AG04450 (cell line): ENCODE results near the gene ATXN7L2. TPM values are rescaled to one million over a fixed set of nuclear protein-coding genes. Genes with fewer than 3 reads are reported as not detected.

Experiments
- CTCF ChIA-PET: fragments of 300-600, 350-600 bp; formaldehyde crosslinking; extraction: SDS; loops from one replicate; lab custom pipeline; 2022; ENCODE audit warnings: antibody characterized with exemption, inconsistent platforms; lab: Charles Lee
- POLR2A ChIA-PET: fragments of 350-600 bp; formaldehyde crosslinking; extraction: SDS; loops from one replicate; lab custom pipeline; 2021; ENCODE audit warnings: antibody characterized with exemption, inconsistent platforms; lab: Yijun Ruan, JAX
- DNase-seq: peaks from one replicate; pipeline ENCODE4 v3.0.0-alpha.2; 2011; ENCODE audit warnings: low read depth, low spot score
- H3K27ac ChIP-seq: one replicate; pipeline ENCODE4 v1.5.1; 2012; ENCODE audit warnings: low read depth, low read length, control low read depth
- H3K27me3 ChIP-seq: one replicate; pipeline ENCODE4 v1.6.0; 2012; ENCODE audit warnings: low read length; ENCODE audit not compliant: control insufficient read depth, insufficient read depth
- H3K4me3 ChIP-seq: 2 replicates; pipeline ENCODE4 v1.5.1; 2011; ENCODE audit warnings: mild to moderate bottlenecking, low read depth, low read length, control low read depth
- H3K9me3 ChIP-seq: 2 replicates; pipeline ENCODE4 v1.5.1; 2012; ENCODE audit warnings: low read length; ENCODE audit not compliant: control insufficient read depth, insufficient read depth
- CTCF ChIP-seq: IDR thresholded peaks from 2 replicates; pipeline ENCODE4 v1.5.1; 2011; ENCODE audit warnings: low read depth, low read length, control low read depth, inconsistent platforms
- polyA plus RNA-seq: library from polyadenylated mRNA; depleted of rRNA; stranded (reverse); fragments of >200 nt; gene quantifications from 2 replicates; pipeline ENCODE4 v1.2.3, GENCODE V29; 2011

ATXN7L2 gene
- polyA plus RNA-seq, 1 experiment = 1.5 TPM

DNA sequence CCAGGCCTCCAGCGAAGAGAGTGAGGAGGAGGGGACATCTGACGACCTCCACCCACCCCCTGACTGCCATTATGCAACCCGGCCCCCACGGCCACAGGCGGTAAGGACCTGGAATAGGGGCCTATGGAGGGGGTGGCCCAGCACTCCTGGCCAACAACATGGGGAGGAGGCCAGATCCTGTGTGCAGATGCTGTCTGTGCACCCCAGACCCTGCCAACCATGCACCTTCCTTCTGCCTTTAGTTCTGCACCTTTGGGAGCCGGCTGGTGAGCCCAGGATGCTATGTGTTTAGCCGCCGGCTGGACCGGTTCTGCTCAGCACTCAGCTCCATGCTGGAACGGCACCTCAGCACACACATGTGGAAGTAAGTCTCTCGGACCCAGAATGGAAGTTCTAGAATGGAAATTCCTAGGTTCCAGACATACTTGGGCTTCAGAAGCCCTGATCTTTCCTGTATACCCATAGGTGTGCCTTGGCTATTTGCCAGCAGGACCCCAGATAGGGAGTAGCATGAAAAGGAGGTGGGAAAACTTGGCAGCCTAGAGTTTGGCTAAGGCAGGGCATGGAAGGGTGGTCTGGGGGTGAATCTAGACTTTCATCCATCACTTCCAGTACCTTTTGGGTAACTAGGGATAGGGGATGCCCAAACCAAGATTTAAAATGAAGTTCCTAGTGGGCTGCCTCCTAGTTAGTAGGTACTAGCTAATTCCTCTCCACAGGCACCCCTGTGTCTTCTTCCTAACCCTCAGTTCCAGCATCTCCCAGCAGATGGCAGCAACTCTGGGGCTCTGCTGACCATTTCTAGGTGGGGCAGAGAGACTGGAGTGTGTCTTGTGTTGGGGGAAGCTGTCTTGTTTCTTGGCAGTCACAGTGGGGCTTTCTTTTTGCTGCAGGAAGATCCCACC lies 6.6 kb downstream of the ATXN7L2 start:
- Histone ChIP-seq H3K27me3 (no peaks in the 10 kb centered on the region), H3K27ac (no peak overlapping the region), H3K4me3 (no peak overlapping the region), H3K9me3 (no peaks in the 10 kb centered on the region; the same call in 1 of the 2 replicates)
- DNase-seq = no peak
- POLR2A ChIA-PET = interaction anchor here (1.1 to 1.4 kb wide), 2 partner anchors 39 to 43 kb away, joined by 4 to 9 read pairs; no protein-coding TSS in a partner anchor
- peak; percentile 93 for TF ChIP-seq CTCF
- CTCF ChIA-PET = interaction anchor here (0.5 to 37.0 kb wide), 31 partner anchors 8 to 745 kb away, joined by 3 to 1351 read pairs (median 5); partner anchors contain the start of genes AMIGO1, GPR61 and PSMA5

DNA sequence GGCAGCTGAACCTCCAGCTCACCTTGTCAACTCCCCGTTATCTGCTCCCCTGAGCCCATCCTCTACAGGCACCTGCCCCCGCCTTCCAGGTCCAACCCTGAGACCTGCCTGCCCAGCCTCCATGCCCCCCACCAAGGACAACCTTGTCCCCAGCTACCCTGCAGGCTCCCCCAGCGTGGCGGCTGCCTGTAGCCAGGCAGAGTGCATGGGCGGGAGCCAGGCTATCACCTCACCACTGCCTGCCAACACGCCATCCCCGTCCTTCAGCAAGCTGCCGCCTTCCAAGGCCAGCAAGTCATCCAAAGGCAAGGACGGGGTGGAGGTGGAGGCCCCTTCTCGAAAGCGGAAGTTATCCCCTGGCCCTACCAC lies 7.2 kb downstream of the ATXN7L2 start:
- Histone ChIP-seq H3K4me3 (no peak overlapping the region), H3K27ac (no peak overlapping the region), H3K9me3 (no peaks in the 10 kb centered on the region; the same call in 1 of the 2 replicates), H3K27me3 (no peaks in the 10 kb centered on the region)
- CTCF ChIA-PET = interaction anchor here (0.7 to 37.0 kb wide), 24 partner anchors 8 to 290 kb away, joined by 3 to 1351 read pairs (median 6); partner anchors contain the start of genes AMIGO1, GPR61 and PSMA5
- POLR2A ChIA-PET = interaction anchor here (1.1 to 1.4 kb wide), 2 partner anchors 39 to 42 kb away, joined by 4 to 9 read pairs; no protein-coding TSS in a partner anchor
- DNase-seq = no peak
- TF ChIP-seq CTCF = no peak

DNA sequence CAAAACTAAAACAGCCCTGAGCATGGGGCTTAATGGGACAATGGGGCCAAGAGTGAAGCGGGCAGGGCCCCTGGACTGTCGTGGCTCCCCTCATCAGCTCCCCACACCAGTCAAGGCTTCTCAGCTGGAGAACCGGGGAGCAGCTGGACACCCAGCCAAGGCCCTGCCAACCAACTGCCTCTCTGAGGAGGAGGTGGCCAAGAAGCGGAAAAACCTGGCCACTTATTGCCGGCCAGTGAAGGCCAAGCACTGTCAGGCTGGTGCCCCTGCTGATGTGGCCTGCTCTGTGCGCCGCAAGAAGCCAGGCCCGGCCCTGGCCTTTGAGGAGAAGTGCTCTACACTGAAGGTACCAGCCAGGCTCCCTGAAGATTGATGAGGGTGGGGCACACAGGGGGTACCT lies 7.7 kb downstream of the ATXN7L2 start:
- POLR2A ChIA-PET = interaction anchor here (1.1 kb wide), 1 partner anchor 42 kb away, joined by 9 read pairs; no protein-coding TSS in a partner anchor
- H3K4me3 ChIP-seq = no peak overlapping the region
- H3K9me3 ChIP-seq = no peaks in the 10 kb centered on the region; the same call in 1 of the 2 replicates
- CTCF ChIA-PET = interaction anchor here (0.7 to 37.0 kb wide), 21 partner anchors 8 to 290 kb away, joined by 3 to 1351 read pairs (median 6); partner anchors contain the start of genes AMIGO1, GPR61 and PSMA5
- no peak overlapping the region for H3K27ac ChIP-seq
- no peak for DNase-seq
- TF ChIP-seq CTCF = no peak
- no peaks in the 10 kb centered on the region for H3K27me3 ChIP-seq

DNA sequence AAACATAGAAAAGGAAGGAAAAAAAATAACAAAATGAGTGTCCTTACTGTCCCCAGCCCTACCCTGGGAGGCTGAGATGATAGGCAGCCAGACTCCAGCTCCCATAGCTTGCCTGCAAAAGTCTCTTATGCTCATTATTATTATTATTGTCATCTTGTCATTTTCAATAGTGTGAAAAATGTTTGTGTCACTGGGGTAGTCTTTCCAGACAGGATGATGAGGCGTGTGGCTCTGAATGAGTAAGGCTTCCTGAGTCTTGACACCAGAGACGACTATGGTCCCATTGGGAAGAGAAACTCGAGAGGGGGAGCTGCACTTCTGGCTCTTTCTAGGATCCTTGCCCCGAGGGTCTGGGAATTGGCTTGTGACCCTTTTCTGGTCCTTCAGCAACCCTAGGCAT lies 9.1 kb downstream of the ATXN7L2 start:
- POLR2A ChIA-PET = no interaction called here
- CTCF ChIA-PET = interaction anchor here (0.9 to 37.0 kb wide), 10 partner anchors 9 to 60 kb away, joined by 3 to 1351 read pairs (median 5); partner anchors contain the start of genes ATXN7L2 and GPR61
- Histone ChIP-seq H3K9me3 (no peaks in the 10 kb centered on the region; the same call in 1 of the 2 replicates), H3K4me3 (no peak overlapping the region), H3K27me3 (no peaks in the 10 kb centered on the region), H3K27ac (no peak overlapping the region)
- no peak for DNase-seq
- TF ChIP-seq CTCF = no peak
